ENCODE measurements around the gene ARPC4.
"Not testable (repeated sequence)": the region's sequence is repeated elsewhere in the genome, so short reads cannot be mapped to it uniquely, and the experiment has no call there.

DNA sequence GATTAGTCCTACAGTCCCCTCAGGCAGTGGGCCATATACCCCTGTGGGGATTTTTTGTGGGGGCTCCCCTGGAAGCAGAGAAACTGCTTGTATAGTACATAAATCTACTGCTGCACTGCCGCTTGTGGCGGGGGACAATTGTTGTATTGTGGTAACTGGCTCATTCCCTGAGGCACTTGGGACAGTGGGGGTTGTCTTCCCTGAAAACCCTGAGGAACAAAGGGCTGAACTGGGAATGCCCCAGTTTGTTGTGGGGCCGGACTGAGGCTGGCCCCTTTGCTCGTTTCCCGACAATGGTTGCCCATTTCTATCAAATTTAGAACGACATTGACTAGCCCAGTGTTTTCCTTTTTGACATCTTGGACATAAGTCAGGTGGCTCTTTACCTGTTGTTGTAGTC, 58.5 kb downstream of the ARPC4 start:
- TF ChIP-seq, protein P1, sequence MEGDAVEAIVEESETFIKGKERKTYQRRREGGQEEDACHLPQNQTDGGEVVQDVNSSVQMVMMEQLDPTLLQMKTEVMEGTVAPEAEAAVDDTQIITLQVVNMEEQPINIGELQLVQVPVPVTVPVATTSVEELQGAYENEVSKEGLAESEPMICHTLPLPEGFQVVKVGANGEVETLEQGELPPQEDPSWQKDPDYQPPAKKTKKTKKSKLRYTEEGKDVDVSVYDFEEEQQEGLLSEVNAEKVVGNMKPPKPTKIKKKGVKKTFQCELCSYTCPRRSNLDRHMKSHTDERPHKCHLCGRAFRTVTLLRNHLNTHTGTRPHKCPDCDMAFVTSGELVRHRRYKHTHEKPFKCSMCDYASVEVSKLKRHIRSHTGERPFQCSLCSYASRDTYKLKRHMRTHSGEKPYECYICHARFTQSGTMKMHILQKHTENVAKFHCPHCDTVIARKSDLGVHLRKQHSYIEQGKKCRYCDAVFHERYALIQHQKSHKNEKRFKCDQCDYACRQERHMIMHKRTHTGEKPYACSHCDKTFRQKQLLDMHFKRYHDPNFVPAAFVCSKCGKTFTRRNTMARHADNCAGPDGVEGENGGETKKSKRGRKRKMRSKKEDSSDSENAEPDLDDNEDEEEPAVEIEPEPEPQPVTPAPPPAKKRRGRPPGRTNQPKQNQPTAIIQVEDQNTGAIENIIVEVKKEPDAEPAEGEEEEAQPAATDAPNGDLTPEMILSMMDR (IDR thresholded peaks at IDR 0.05) = not testable (repeated sequence)
- not testable (repeated sequence) for TF ChIP-seq EP300 (IDR thresholded peaks at IDR 0.05)
